WTC11 (cell line): ENCODE results near the gene TRIM4.

Experiments used
- CREB1 ChIP-seq: sonication (generic); formaldehyde crosslinking; IDR thresholded peaks from 2 replicates; pipeline ENCODE4 v1.8.0; 2023; ENCODE audit warnings: mild to moderate bottlenecking, missing genetic modification reagents
- CTCF ChIP-seq: fragments of 200-600 bp; IDR thresholded peaks from 2 replicates; pipeline ENCODE4 v1.8.0; 2022; ENCODE audit warnings: antibody characterized with exemption
- ELF4 ChIP-seq: sonication (generic); formaldehyde crosslinking; IDR thresholded peaks from 2 replicates; pipeline ENCODE4 v1.8.1; 2022; ENCODE audit warnings: low read depth, mild to moderate bottlenecking, moderate library complexity, missing genetic modification reagents
- KAT7 ChIP-seq: sonication (generic); formaldehyde crosslinking; IDR thresholded peaks from 2 replicates; pipeline ENCODE4 v1.8.1; 2023; ENCODE audit warnings: missing genetic modification reagents, mild to moderate bottlenecking, borderline replicate concordance
- NR2C2 ChIP-seq: sonication (generic); formaldehyde crosslinking; IDR thresholded peaks from 2 replicates; pipeline ENCODE4 v1.8.0; 2022; ENCODE audit warnings: mild to moderate bottlenecking, missing genetic modification reagents
- TCF7 ChIP-seq: sonication (generic); formaldehyde crosslinking; IDR thresholded peaks from 2 replicates; pipeline ENCODE4 v1.8.0; 2022; ENCODE audit warnings: mild to moderate bottlenecking, low read depth, missing genetic modification reagents, moderate library complexity
- ZNF121 ChIP-seq: sonication (generic); formaldehyde crosslinking; IDR thresholded peaks from 2 replicates; pipeline ENCODE4 v1.8.0; 2023; ENCODE audit warnings: missing genetic modification reagents
- ZNF416 ChIP-seq: fragments of 250-450 bp; sonication (Bioruptor Pico); IDR thresholded peaks from 2 replicates; pipeline ENCODE4 v1.9.0; 2021; ENCODE audit warnings: mild to moderate bottlenecking, inconsistent platforms
- TF ChIP-seq, protein P1 (sequence below): sonication (generic); formaldehyde crosslinking; IDR thresholded peaks from 2 replicates; pipeline ENCODE4 v1.8.0; 2022; ENCODE audit warnings: mild to moderate bottlenecking, missing genetic modification reagents
- TF ChIP-seq, protein P2 (sequence below): sonication (generic); formaldehyde crosslinking; IDR thresholded peaks from 2 replicates; pipeline ENCODE4 v1.8.1; 2023; ENCODE audit warnings: mild to moderate bottlenecking, missing genetic modification reagents, borderline replicate concordance

GRCh38 chr7:99868246-99868645 lies 51.1 kb downstream of the TRIM4 start:
- TF ChIP-seq CTCF (no peak), KAT7 (CRISPR knock-in tag) (no peak), ZNF121 (CRISPR knock-in tag) (no peak), TCF7 (CRISPR knock-in tag) (no peak), ELF4 (no peak), CREB1 (CRISPR knock-in tag) (no peak), NR2C2 (CRISPR knock-in tag) (no peak), ZNF416 (CRISPR knock-in tag) (no peak)
- TF ChIP-seq, protein P1, sequence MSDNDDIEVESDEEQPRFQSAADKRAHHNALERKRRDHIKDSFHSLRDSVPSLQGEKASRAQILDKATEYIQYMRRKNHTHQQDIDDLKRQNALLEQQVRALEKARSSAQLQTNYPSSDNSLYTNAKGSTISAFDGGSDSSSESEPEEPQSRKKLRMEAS (CRISPR knock-in tag) = no peak
- TF ChIP-seq, protein P2, sequence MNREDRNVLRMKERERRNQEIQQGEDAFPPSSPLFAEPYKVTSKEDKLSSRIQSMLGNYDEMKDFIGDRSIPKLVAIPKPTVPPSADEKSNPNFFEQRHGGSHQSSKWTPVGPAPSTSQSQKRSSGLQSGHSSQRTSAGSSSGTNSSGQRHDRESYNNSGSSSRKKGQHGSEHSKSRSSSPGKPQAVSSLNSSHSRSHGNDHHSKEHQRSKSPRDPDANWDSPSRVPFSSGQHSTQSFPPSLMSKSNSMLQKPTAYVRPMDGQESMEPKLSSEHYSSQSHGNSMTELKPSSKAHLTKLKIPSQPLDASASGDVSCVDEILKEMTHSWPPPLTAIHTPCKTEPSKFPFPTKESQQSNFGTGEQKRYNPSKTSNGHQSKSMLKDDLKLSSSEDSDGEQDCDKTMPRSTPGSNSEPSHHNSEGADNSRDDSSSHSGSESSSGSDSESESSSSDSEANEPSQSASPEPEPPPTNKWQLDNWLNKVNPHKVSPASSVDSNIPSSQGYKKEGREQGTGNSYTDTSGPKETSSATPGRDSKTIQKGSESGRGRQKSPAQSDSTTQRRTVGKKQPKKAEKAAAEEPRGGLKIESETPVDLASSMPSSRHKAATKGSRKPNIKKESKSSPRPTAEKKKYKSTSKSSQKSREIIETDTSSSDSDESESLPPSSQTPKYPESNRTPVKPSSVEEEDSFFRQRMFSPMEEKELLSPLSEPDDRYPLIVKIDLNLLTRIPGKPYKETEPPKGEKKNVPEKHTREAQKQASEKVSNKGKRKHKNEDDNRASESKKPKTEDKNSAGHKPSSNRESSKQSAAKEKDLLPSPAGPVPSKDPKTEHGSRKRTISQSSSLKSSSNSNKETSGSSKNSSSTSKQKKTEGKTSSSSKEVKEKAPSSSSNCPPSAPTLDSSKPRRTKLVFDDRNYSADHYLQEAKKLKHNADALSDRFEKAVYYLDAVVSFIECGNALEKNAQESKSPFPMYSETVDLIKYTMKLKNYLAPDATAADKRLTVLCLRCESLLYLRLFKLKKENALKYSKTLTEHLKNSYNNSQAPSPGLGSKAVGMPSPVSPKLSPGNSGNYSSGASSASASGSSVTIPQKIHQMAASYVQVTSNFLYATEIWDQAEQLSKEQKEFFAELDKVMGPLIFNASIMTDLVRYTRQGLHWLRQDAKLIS (CRISPR knock-in tag) = no peak
